ENCODE measurements around the gene GABBR2.

The GABBR2 gene

GRCh38 chr9:98640394-98640793 lies 68.3 kb downstream of the GABBR2 start:
- no peaks in the 10 kb centered on the region for H3K9me3 ChIP-seq (ENCODE audit: control insufficient read depth, low read length)

DNA sequence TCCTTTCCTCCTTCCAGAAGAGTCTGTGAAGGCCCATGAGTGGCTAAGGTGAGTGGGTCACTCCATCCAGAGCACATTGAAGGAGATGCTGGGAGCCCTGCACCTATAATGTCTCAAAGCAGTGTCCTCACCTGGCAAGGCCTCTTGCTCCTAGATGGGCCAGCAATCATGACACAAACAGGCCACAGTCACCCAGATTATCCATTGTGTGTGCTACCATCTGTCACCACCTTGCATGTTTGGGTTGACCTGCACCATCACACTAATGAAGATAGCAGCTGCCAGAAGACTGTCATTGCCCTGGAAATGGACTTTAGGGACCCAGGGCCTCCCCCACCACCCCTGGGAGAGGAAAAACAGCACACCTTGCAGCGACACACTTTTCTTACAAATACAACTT lies 69.6 kb downstream of the GABBR2 start:
- Histone ChIP-seq H3K4me1 (ENCODE audit: control insufficient read depth, insufficient read depth, low read length, poor library complexity, severe bottlenecking) (no peaks in the 10 kb centered on the region), H3K36me3 (ENCODE audit: control insufficient read depth, insufficient read depth, low read length) (no peaks in the 10 kb centered on the region), H3K27me3 (replicated peaks; ENCODE audit: control insufficient read depth, insufficient read depth, low read length, poor library complexity, severe bottlenecking) (no peaks in the 10 kb centered on the region), H3K27ac (ENCODE audit: insufficient read depth, low read length, poor library complexity, severe bottlenecking) (no peak overlapping the region), H3K9me3 (ENCODE audit: control insufficient read depth, low read length) (no peaks in the 10 kb centered on the region), H3K4me3 (ENCODE audit: insufficient read depth, low read depth, low read length, poor library complexity, severe bottlenecking) (no peak overlapping the region)
- DNase-seq: no peak

More at GRCh38 chr9:98640394-98640793, 68.3 kb downstream of the GABBR2 start:
- Histone ChIP-seq H3K27me3 (replicated peaks; ENCODE audit: control insufficient read depth, insufficient read depth, low read length, poor library complexity, severe bottlenecking) (no peaks in the 10 kb centered on the region), H3K4me1 (ENCODE audit: control insufficient read depth, insufficient read depth, low read length, poor library complexity, severe bottlenecking) (no peaks in the 10 kb centered on the region), H3K36me3 (ENCODE audit: control insufficient read depth, insufficient read depth, low read length) (no peaks in the 10 kb centered on the region), H3K4me3 (ENCODE audit: insufficient read depth, low read depth, low read length, poor library complexity, severe bottlenecking) (no peak overlapping the region), H3K27ac (ENCODE audit: insufficient read depth, low read length, poor library complexity, severe bottlenecking) (no peak overlapping the region)
- DNase-seq: no peak

DNA sequence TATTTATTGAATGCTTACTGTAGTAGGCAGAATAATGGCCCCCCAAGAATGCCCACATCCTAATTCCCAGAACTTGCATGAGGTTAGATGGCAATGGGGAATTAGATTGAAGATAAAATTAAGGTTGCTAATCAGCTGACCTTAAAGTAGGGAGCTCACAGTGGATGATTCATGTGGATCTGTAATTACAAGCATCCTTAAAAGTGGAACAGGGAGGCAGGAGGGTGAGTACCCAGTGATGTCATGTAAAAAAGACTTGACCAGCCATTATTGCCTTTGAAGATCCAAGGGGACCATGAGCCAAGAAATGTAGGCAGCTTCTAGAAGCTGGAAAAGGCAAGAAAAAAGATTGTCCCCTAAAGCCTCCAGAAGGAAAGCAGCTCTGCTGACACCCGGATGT lies 71.4 kb downstream of the GABBR2 start:
- Histone ChIP-seq H3K4me1 (ENCODE audit: control insufficient read depth, insufficient read depth, low read length, poor library complexity, severe bottlenecking) (no peaks in the 10 kb centered on the region), H3K27me3 (replicated peaks; ENCODE audit: control insufficient read depth, insufficient read depth, low read length, poor library complexity, severe bottlenecking) (no peaks in the 10 kb centered on the region), H3K27ac (ENCODE audit: insufficient read depth, low read length, poor library complexity, severe bottlenecking) (no peak overlapping the region), H3K9me3 (ENCODE audit: control insufficient read depth, low read length) (no peaks in the 10 kb centered on the region), H3K36me3 (ENCODE audit: control insufficient read depth, insufficient read depth, low read length) (no peaks in the 10 kb centered on the region), H3K4me3 (ENCODE audit: insufficient read depth, low read depth, low read length, poor library complexity, severe bottlenecking) (no peak overlapping the region)
- DNase-seq: no peak

GRCh38 chr9:98635374-98635773 lies 73.4 kb downstream of the GABBR2 start:
- H3K27me3 ChIP-seq (replicated peaks; ENCODE audit: control insufficient read depth, insufficient read depth, low read length, poor library complexity, severe bottlenecking): no peaks in the 10 kb centered on the region
- H3K4me1 ChIP-seq (ENCODE audit: control insufficient read depth, insufficient read depth, low read length, poor library complexity, severe bottlenecking): no peaks in the 10 kb centered on the region
- no peak overlapping the region for H3K4me3 ChIP-seq (ENCODE audit: insufficient read depth, low read depth, low read length, poor library complexity, severe bottlenecking)
- H3K9me3 ChIP-seq (ENCODE audit: control insufficient read depth, low read length): no peaks in the 10 kb centered on the region
- no peak for DNase-seq
- H3K27ac ChIP-seq (ENCODE audit: insufficient read depth, low read length, poor library complexity, severe bottlenecking): no peak overlapping the region
- no peaks in the 10 kb centered on the region for H3K36me3 ChIP-seq (ENCODE audit: control insufficient read depth, insufficient read depth, low read length)

DNA sequence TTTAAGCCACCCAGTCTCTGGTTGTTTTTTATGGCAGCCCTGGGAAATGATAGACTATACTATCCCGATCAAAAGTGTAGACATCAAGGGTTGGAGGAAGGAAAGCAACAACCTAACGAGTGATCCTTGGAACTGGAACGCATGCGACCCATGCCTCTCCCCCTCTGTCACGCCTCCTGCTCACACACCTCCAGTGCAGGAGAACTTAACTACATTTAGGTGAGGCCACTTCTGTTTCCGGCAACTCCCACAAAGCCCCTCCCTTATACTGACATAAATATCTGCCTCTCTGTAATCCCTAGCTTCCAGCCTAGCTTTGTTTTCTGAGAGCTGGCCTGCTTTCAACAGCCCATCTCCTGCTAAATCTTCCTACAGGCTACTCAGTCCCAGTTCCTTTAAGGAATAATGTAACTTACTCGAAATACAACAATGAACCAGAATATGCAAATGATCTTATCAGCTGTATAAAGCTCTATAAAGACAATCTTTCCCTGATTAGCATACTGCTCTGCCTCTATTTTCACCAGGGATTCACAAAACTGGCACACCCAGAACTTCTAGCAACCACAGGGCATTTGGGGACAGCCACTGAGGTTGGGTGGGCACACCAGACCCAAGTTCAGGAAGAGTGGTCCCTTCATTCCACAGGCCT lies 73.9 kb downstream of the GABBR2 start:
- Histone ChIP-seq H3K27ac (ENCODE audit: insufficient read depth, low read length, poor library complexity, severe bottlenecking) (no peak overlapping the region), H3K9me3 (ENCODE audit: control insufficient read depth, low read length) (no peaks in the 10 kb centered on the region), H3K36me3 (ENCODE audit: control insufficient read depth, insufficient read depth, low read length) (no peaks in the 10 kb centered on the region), H3K4me3 (ENCODE audit: insufficient read depth, low read depth, low read length, poor library complexity, severe bottlenecking) (no peak overlapping the region), H3K27me3 (replicated peaks; ENCODE audit: control insufficient read depth, insufficient read depth, low read length, poor library complexity, severe bottlenecking) (no peaks in the 10 kb centered on the region), H3K4me1 (ENCODE audit: control insufficient read depth, insufficient read depth, low read length, poor library complexity, severe bottlenecking) (no peaks in the 10 kb centered on the region)
- DNase-seq: no peak

DNA sequence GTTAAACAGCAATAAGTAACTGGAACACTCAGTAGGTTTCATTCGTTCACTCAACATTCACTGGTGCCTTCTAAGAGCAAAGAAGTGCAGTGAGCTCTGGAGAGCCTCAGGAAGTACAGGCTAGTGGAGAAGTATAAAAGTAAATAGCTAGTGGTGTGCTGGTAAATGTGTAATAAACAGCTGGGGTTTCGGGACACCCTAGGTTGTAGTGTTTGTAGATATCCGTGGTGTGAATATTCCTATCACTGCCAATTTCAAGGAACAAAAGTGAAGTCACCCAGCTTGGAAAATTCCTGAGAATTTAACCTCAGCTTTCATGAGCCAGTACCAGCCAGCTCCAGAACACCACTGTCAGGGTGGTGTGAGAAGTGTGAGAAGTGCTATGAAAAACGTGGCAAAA lies 75.9 kb downstream of the GABBR2 start:
- Histone ChIP-seq H3K4me1 (ENCODE audit: control insufficient read depth, insufficient read depth, low read length, poor library complexity, severe bottlenecking) (no peaks in the 10 kb centered on the region), H3K27me3 (replicated peaks; ENCODE audit: control insufficient read depth, insufficient read depth, low read length, poor library complexity, severe bottlenecking) (no peaks in the 10 kb centered on the region), H3K27ac (ENCODE audit: insufficient read depth, low read length, poor library complexity, severe bottlenecking) (no peak overlapping the region), H3K36me3 (ENCODE audit: control insufficient read depth, insufficient read depth, low read length) (no peaks in the 10 kb centered on the region), H3K4me3 (ENCODE audit: insufficient read depth, low read depth, low read length, poor library complexity, severe bottlenecking) (no peak overlapping the region), H3K9me3 (ENCODE audit: control insufficient read depth, low read length) (no peaks in the 10 kb centered on the region)
- no peak for DNase-seq

DNA sequence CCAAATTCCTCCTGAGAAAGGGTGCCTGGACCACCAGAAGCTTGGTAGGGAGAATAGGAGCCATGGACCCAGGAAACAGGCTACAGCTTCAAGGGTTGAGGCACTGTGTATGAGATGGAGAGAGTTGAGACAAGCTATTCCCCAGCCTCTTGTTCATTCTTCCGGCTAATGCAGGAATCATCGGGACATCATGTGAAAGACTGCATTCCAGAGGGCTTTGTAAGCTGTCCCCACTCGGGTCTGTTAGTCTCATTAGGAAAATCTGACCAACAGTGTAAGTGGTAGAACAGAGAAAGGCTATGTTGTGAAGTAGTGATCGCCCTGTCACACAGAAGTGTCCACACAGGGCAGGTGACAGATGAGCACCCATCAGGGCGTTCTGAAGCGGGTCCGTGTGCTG lies 81.4 kb downstream of the GABBR2 start:
- no peak for DNase-seq
- H3K27ac ChIP-seq (ENCODE audit: insufficient read depth, low read length, poor library complexity, severe bottlenecking): no peak overlapping the region

DNA sequence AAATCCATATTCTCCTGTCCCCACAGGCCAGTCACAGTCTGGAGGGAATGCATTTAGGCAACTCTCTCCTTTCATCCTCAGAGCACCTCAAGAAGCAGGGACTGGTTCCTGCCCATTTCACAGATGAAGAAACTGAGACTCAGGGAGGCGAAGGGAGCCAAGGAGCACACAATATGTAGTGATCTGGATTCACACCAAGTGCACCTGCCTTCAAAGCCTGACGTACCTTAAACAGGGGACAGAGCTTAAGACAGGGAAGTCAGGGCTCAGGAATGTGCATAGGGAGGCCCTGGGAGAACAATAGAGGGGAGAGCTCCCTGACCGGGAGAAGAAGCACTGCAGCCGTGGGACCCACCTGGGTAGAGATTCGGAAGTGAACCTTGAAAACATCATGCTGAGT lies 83.0 kb downstream of the GABBR2 start:
- no peak for DNase-seq
- Histone ChIP-seq H3K27me3 (replicated peaks; ENCODE audit: control insufficient read depth, insufficient read depth, low read length, poor library complexity, severe bottlenecking) (no peaks in the 10 kb centered on the region), H3K4me3 (ENCODE audit: insufficient read depth, low read depth, low read length, poor library complexity, severe bottlenecking) (no peak overlapping the region), H3K9me3 (ENCODE audit: control insufficient read depth, low read length) (no peaks in the 10 kb centered on the region), H3K27ac (ENCODE audit: insufficient read depth, low read length, poor library complexity, severe bottlenecking) (no peak overlapping the region), H3K36me3 (ENCODE audit: control insufficient read depth, insufficient read depth, low read length) (no peaks in the 10 kb centered on the region), H3K4me1 (ENCODE audit: control insufficient read depth, insufficient read depth, low read length, poor library complexity, severe bottlenecking) (no peaks in the 10 kb centered on the region)

More for the DNA sequence above, 81.4 kb downstream of the GABBR2 start:
- Histone ChIP-seq H3K9me3 (ENCODE audit: control insufficient read depth, low read length) (no peaks in the 10 kb centered on the region), H3K4me1 (ENCODE audit: control insufficient read depth, insufficient read depth, low read length, poor library complexity, severe bottlenecking) (no peaks in the 10 kb centered on the region), H3K27me3 (replicated peaks; ENCODE audit: control insufficient read depth, insufficient read depth, low read length, poor library complexity, severe bottlenecking) (no peaks in the 10 kb centered on the region), H3K36me3 (ENCODE audit: control insufficient read depth, insufficient read depth, low read length) (no peaks in the 10 kb centered on the region), H3K4me3 (ENCODE audit: insufficient read depth, low read depth, low read length, poor library complexity, severe bottlenecking) (no peak overlapping the region)

DNA sequence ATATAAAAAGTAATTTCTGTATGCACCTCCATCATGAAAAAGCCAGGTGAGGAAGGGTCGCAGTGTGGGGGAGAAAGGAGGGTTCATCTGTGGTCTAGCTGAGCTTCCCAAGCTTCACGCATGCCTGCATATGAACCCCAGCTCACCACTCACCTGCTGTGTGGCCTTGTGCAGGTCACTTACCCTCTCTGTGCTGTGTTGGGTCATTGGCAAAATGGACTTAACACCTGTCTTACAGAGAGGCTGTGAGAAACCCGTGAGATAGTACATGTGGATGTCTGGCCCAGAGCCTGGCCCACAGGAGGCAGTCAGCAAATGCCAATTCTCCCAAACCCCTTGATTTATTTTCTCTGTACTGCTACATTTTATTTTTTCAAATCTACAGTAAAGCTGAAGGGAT lies 88.9 kb downstream of the GABBR2 start:
- Histone ChIP-seq H3K27ac (ENCODE audit: insufficient read depth, low read length, poor library complexity, severe bottlenecking) (no peak overlapping the region), H3K36me3 (ENCODE audit: control insufficient read depth, insufficient read depth, low read length) (no peaks in the 10 kb centered on the region), H3K27me3 (replicated peaks; ENCODE audit: control insufficient read depth, insufficient read depth, low read length, poor library complexity, severe bottlenecking) (no peaks in the 10 kb centered on the region), H3K4me1 (ENCODE audit: control insufficient read depth, insufficient read depth, low read length, poor library complexity, severe bottlenecking) (no peaks in the 10 kb centered on the region), H3K9me3 (ENCODE audit: control insufficient read depth, low read length) (no peaks in the 10 kb centered on the region), H3K4me3 (ENCODE audit: insufficient read depth, low read depth, low read length, poor library complexity, severe bottlenecking) (no peak overlapping the region)
- DNase-seq: no peak

- H3K9me3 ChIP-seq (ENCODE audit: control insufficient read depth, low read length): no peaks in the 10 kb centered on the region
- no peaks in the 10 kb centered on the region for H3K4me1 ChIP-seq (ENCODE audit: control insufficient read depth, insufficient read depth, low read length, poor library complexity, severe bottlenecking)
- H3K36me3 ChIP-seq (ENCODE audit: control insufficient read depth, insufficient read depth, low read length): no peaks in the 10 kb centered on the region
- H3K4me3 ChIP-seq (ENCODE audit: insufficient read depth, low read depth, low read length, poor library complexity, severe bottlenecking): no peak overlapping the region
- DNase-seq: no peak
- H3K27ac ChIP-seq (ENCODE audit: insufficient read depth, low read length, poor library complexity, severe bottlenecking): no peak overlapping the region
- no peaks in the 10 kb centered on the region for H3K27me3 ChIP-seq (replicated peaks; ENCODE audit: control insufficient read depth, insufficient read depth, low read length, poor library complexity, severe bottlenecking)
These were observed 93.1 kb downstream of the GABBR2 start for GRCh38 chr9:98615633-98616032.
